Esophagus muscularis mucosa (tissue), 4 donors: Measurements from ENCODE around the gene PARD6B.

Source experiments
- CTCF ChIP-seq, 3 experiments: fragments of 200-600 bp in 2 of 3; fragments of 450-650 bp in 1 of 3; sonication (generic) in 2 of 3; IDR thresholded peaks; one replicate each; pipeline ENCODE4 v1.5.1; 2017 to 2019; ENCODE audit warnings: antibody characterized with exemption in 3 of 3, mild to moderate bottlenecking in 2 of 3, moderate library complexity in 1 of 3
- EP300 ChIP-seq: sonication (generic); formaldehyde crosslinking; IDR thresholded peaks from one replicate; pipeline ENCODE4 v1.6.1; 2017; ENCODE audit warnings: antibody characterized with exemption
- POLR2A ChIP-seq: fragments of 450-650 bp; IDR thresholded peaks from one replicate; pipeline ENCODE4 v1.6.1; 2017; ENCODE audit warnings: antibody characterized with exemption, moderate library complexity, mild to moderate bottlenecking, low read depth
- POLR2AphosphoS5 ChIP-seq, 2 donors: sonication (generic); formaldehyde crosslinking; IDR thresholded peaks; one replicate each; pipeline ENCODE4 v1.6.1; 2017; ENCODE audit warnings: antibody characterized with exemption in 2 of 2

GRCh38 chr20:50744143-50744792 is 12.9 kb downstream of the PARD6B start:
- peak; percentile 55 to 57 (median 55) for TF ChIP-seq CTCF (IDR thresholded peaks at IDR 0.05)
- TF ChIP-seq EP300, result no peak
- no peak for TF ChIP-seq POLR2A
- peak in 1 of 2 donors; percentile 33 for TF ChIP-seq POLR2AphosphoS5 (IDR thresholded peaks at IDR 0.05)
